HG03095 (cell line): ENCODE data around the gene SFSWAP.
"Not testable (repeated sequence)": the region's sequence is repeated elsewhere in the genome, so short reads cannot be mapped to it uniquely, and the experiment has no call there.

Experiments
- ATAC-seq: cut with Tn5 transposase; IDR thresholded peaks from one replicate; pipeline ENCODE4 v1.9.1; 2021; ENCODE audit warnings: moderate library complexity; ENCODE audit not compliant: unreplicated experiment

The SFSWAP gene

GRCh38 chr12:131679186-131679585 lies 31.7 kb upstream of the SFSWAP start:
- not testable (repeated sequence) for ATAC-seq

- ATAC-seq: not testable (repeated sequence)
These were observed 31.1 kb upstream of the SFSWAP start for GRCh38 chr12:131679816-131680215.

- not testable (repeated sequence) for ATAC-seq
These were observed 30.3 kb upstream of the SFSWAP start for GRCh38 chr12:131680392-131681256.

- ATAC-seq: no peak
These were observed 29.7 kb upstream of the SFSWAP start for GRCh38 chr12:131681257-131681620.

- peak; percentile 100 for ATAC-seq
These were observed 29.0 kb upstream of the SFSWAP start for GRCh38 chr12:131681746-131682509.

GRCh38 chr12:131682510-131682895 lies 28.4 kb upstream of the SFSWAP start:
- ATAC-seq: peak; percentile 7

GRCh38 chr12:131683266-131684014 lies 27.4 kb upstream of the SFSWAP start:
- no peak for ATAC-seq

- ATAC-seq: no peak
These were observed 26.7 kb upstream of the SFSWAP start for GRCh38 chr12:131684015-131684725.

- no peak for ATAC-seq
These were observed 23.4 kb upstream of the SFSWAP start for GRCh38 chr12:131687346-131688125.

GRCh38 chr12:131688131-131688844 lies 22.6 kb upstream of the SFSWAP start:
- ATAC-seq: no peak

- no peak for ATAC-seq
These were observed 22.1 kb upstream of the SFSWAP start for GRCh38 chr12:131688845-131689154.

GRCh38 chr12:131690320-131690719 lies 20.6 kb upstream of the SFSWAP start:
- ATAC-seq: no peak

GRCh38 chr12:131692431-131692830 lies 18.5 kb upstream of the SFSWAP start:
- no peak for ATAC-seq

GRCh38 chr12:131693149-131693548 lies 17.7 kb upstream of the SFSWAP start:
- no peak for ATAC-seq

GRCh38 chr12:131694116-131694838 lies 16.6 kb upstream of the SFSWAP start:
- ATAC-seq: no peak

- no peak for ATAC-seq
These were observed 14.9 kb upstream of the SFSWAP start for GRCh38 chr12:131695968-131696367.

- no peak for ATAC-seq
These were observed 12.6 kb upstream of the SFSWAP start for GRCh38 chr12:131698286-131698685.

- ATAC-seq: no peak
These were observed 11.5 kb upstream of the SFSWAP start for GRCh38 chr12:131699434-131699833.

GRCh38 chr12:131700271-131700670 lies 10.6 kb upstream of the SFSWAP start:
- no peak for ATAC-seq
